Smooth muscle cell (in vitro differentiated cells): ENCODE results near the gene HS6ST1. TPM values are rescaled to one million over a fixed set of nuclear protein-coding genes. Genes with fewer than 3 reads are reported as not detected.

Experiments used
- DNase-seq: peaks from one replicate; lab custom pipeline; 2025; ENCODE audit not compliant: unreplicated experiment; lab: John Stamatoyannopoulos, UW
- H2AFZ ChIP-seq: fragments of 200-600 bp; sonication (generic); 2 replicates; pipeline ENCODE4 v1.6.0; 2016; ENCODE audit warnings: antibody characterized with exemption, low read depth, mild to moderate bottlenecking
- H3F3A ChIP-seq: fragments of 200-600 bp; sonication (generic); 2 replicates; pipeline ENCODE4 v1.6.0; 2017; ENCODE audit warnings: antibody characterized with exemption, low read depth
- H3K27ac ChIP-seq: fragments of 200-600 bp; sonication (generic); 2 replicates; pipeline ENCODE4 v1.5.1; 2016; ENCODE audit warnings: low read depth, mild to moderate bottlenecking
- H3K27me3 ChIP-seq: fragments of 200-600 bp; sonication (generic); 2 replicates; pipeline ENCODE4 v1.6.1; 2016; ENCODE audit warnings: low read depth, mild to moderate bottlenecking
- H3K36me3 ChIP-seq: fragments of 200-600 bp; sonication (generic); 2 replicates; pipeline ENCODE4 v1.5.1; 2016; ENCODE audit warnings: low read depth
- H3K4me1 ChIP-seq: fragments of 200-600 bp; sonication (generic); 2 replicates; pipeline ENCODE4 v1.5.1; 2016; ENCODE audit warnings: low read depth
- H3K4me2 ChIP-seq: fragments of 200-600 bp; sonication (generic); 2 replicates; pipeline ENCODE4 v1.6.0; 2016; ENCODE audit warnings: mild to moderate bottlenecking
- H3K4me3 ChIP-seq: fragments of 200-600 bp; sonication (generic); 2 replicates; pipeline ENCODE4 v1.5.1; 2016; ENCODE audit warnings: mild to moderate bottlenecking
- H3K79me2 ChIP-seq: fragments of 200-600 bp; sonication (generic); 2 replicates; pipeline ENCODE4 v1.6.0; 2016; ENCODE audit warnings: low read depth, mild to moderate bottlenecking
- H3K9ac ChIP-seq: fragments of 200-600 bp; sonication (generic); 2 replicates; pipeline ENCODE4 v1.6.0; 2016; ENCODE audit warnings: low read depth
- H3K9me3 ChIP-seq: fragments of 200-600 bp; sonication (generic); replicated peaks from 2 replicates; pipeline ENCODE4 v1.5.1; 2016; ENCODE audit warnings: low read depth
- H4K20me1 ChIP-seq: fragments of 200-600 bp; sonication (generic); 2 replicates; pipeline ENCODE4 v1.6.0; 2016; ENCODE audit warnings: low read depth
- CTCF ChIP-seq: fragments of 200-600 bp; sonication (generic); IDR thresholded peaks from 2 replicates; pipeline ENCODE4 v1.5.1; 2017; ENCODE audit warnings: borderline replicate concordance, mild to moderate bottlenecking, antibody characterized with exemption; ENCODE audit not compliant: insufficient read depth, poor library complexity, severe bottlenecking
- WGBS: methylation state at CpG from one replicate; pipeline ENCODE4 v1.1.7; 2016; ENCODE audit warnings: low lambda C conversion rate; 5-methylcytosine and 5-hydroxymethylcytosine counted together
- polyA plus RNA-seq: library from polyadenylated mRNA; unstranded; fragments of >200 nt; fragmentation: Nextera tagmentation; extraction: Ambion mirVana; gene quantifications from 2 replicates; pipeline ENCODE4 v1.2.1, GENCODE V29; 2016
- total RNA-seq: library from RNA; depleted of rRNA; stranded (reverse); fragments of >200 nt; gene quantifications from 2 replicates; pipeline ENCODE4 v1.2.3, GENCODE V29; 2014

The HS6ST1 gene
- total and polyA plus RNA-seq, 2 experiments from 2014 or later: 9.3 to 13.0 TPM

DNA sequence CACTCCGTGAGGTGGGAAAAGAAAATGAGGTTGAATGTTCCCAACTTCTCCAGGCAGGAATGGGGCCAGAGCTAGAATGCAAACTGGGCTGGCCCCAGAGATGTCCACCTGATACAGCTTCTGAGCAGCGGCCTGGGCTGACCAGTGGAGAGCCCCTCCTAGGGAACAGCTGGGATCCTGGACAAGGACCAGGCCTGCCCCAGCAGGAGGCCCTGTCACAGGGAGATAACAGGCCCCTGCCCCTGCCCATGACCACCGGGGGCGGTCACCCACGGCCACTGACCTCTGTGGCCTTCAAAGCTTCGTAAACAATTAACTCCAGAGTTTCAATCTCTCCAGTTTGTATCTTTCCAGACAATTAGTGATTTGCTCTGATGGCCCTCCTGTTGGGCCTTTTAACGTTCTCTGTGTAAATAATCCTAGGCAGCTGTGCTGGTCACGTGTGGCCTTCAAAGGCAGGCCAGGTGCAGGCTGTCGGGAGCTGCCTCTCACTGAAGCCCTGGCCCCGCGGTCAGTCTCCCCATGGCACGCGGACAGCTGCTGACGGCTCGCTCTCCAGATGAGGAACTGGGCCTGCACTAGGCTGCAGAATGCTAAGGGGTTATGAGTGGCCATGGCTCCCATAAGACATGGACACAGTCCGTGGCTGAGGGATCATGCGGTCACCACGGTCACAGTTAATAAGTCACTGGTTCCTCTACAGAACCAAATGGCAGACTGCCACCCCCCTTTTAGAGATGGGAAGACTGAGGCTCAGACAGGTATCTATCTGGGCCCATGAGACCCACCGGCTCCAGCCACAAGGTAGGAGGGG lies 9.2 kb downstream of the HS6ST1 start:
- Histone ChIP-seq H2AFZ (no peak overlapping the region), H3K4me2 (no peak overlapping the region), H3K9me3 (no peaks in the 10 kb centered on the region), H3K79me2 (peaks cover 18% of the 10 kb centered on the region), H3K4me1 (peaks cover 19% of the 10 kb centered on the region), H3K27ac (no peak overlapping the region), H3K27me3 (no peaks in the 10 kb centered on the region), H3K36me3 (no peaks in the 10 kb centered on the region), H3K9ac (no peak overlapping the region), H4K20me1 (peaks cover 78% of the 10 kb centered on the region), H3K4me3 (no peak overlapping the region), H3F3A (peaks cover 3% of the 10 kb centered on the region)
- no peak for DNase-seq
- TF ChIP-seq CTCF: no peak
- 88% methylated on average over 19 of the region's 19 CpGs for WGBS

DNA sequence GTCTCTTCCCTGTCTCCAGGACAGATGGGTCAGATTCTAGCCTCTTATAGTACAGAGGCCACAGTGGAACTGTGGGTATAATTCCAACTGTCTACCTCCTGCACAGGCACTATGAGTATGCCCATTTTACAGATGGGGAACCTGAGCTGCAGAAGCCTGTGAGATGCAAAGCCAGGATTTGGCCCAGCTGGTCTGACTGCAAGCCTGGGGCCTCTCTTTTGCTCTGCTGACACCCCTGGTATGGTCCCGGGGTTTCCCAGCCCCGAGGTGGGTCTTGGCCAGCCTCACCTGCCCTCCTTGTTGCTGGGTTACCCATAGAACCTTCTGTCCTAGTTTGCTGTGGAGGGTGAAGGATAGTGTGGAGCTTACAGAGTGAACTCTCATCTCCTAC lies 9.8 kb downstream of the HS6ST1 start:
- Histone ChIP-seq H2AFZ (no peak overlapping the region), H3K4me3 (no peak overlapping the region), H3K4me1 (peaks cover 19% of the 10 kb centered on the region), H3K27ac (no peak overlapping the region), H3F3A (peaks cover 3% of the 10 kb centered on the region), H3K79me2 (peaks cover 18% of the 10 kb centered on the region), H3K9me3 (no peaks in the 10 kb centered on the region), H3K4me2 (no peak overlapping the region), H4K20me1 (peaks cover 72% of the 10 kb centered on the region), H3K27me3 (no peaks in the 10 kb centered on the region), H3K36me3 (no peaks in the 10 kb centered on the region), H3K9ac (no peak overlapping the region)
- no peak for DNase-seq
- WGBS: 97% methylated on average over 2 of the region's 2 CpGs
- no peak for TF ChIP-seq CTCF

DNA sequence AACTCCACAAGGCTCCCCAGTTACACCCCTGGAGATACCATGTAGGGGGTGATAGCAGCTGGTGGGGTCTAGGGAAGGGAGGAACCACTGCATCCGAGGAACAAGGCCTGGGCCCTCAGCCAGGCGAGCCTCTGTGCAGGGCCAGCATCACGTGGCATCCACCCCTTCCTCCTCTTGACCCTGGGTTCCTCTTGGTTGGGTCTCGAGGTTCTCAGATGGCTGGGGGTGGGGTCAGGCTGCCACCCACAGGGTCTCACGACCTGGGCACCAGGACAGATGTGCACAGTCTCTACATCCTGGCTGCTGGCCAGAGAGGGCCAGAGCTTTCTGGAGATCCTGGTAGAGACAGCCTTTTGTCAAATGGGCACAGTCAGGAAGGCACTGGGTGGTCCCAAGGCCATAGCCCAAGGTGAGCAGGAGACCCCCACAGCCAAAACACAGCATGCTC lies 10.4 kb downstream of the HS6ST1 start:
- H3K4me2 ChIP-seq: no peak overlapping the region
- H3K9me3 ChIP-seq: no peaks in the 10 kb centered on the region
- no peak overlapping the region for H3K9ac ChIP-seq
- peaks cover 3% of the 10 kb centered on the region for H3F3A ChIP-seq
- H3K27ac ChIP-seq: no peak overlapping the region
- peaks cover 21% of the 10 kb centered on the region for H3K79me2 ChIP-seq
- H4K20me1 ChIP-seq: peaks cover 67% of the 10 kb centered on the region
- no peak overlapping the region for H3K4me3 ChIP-seq
- H2AFZ ChIP-seq: no peak overlapping the region
- no peak for DNase-seq
- no peak for TF ChIP-seq CTCF
- 93% methylated on average over 5 of the region's 5 CpGs for WGBS
- no peaks in the 10 kb centered on the region for H3K27me3 ChIP-seq
- peaks cover 19% of the 10 kb centered on the region for H3K4me1 ChIP-seq
- H3K36me3 ChIP-seq: no peaks in the 10 kb centered on the region

GRCh38 chr2:128307595-128307994 lies 11.1 kb downstream of the HS6ST1 start:
- no peak for TF ChIP-seq CTCF

More at GRCh38 chr2:128307595-128307994, 11.1 kb downstream of the HS6ST1 start:
- Histone ChIP-seq H3K27me3 (no peaks in the 10 kb centered on the region), H3K79me2 (peaks cover 15% of the 10 kb centered on the region), H3K4me2 (no peak overlapping the region), H3K9me3 (no peaks in the 10 kb centered on the region), H3F3A (peaks cover 3% of the 10 kb centered on the region), H3K9ac (no peak overlapping the region), H3K36me3 (no peaks in the 10 kb centered on the region), H3K4me1 (peaks cover 19% of the 10 kb centered on the region), H4K20me1 (peaks cover 60% of the 10 kb centered on the region), H3K4me3 (no peak overlapping the region), H2AFZ (no peak overlapping the region), H3K27ac (no peak overlapping the region)
- 94% methylated on average over 12 of the region's 12 CpGs for WGBS
- no peak for DNase-seq
